Measurements from ENCODE around the gene SOD3. TPM values are rescaled to one million over a fixed set of nuclear protein-coding genes. Genes with fewer than 3 reads are reported as not detected.

The SOD3 gene
- total and polyA plus RNA-seq, 2 of the 8 experiments (the other 6 are each of a cell fraction or from before 2014, with no cell fraction given) = 4.9 TPM

DNA sequence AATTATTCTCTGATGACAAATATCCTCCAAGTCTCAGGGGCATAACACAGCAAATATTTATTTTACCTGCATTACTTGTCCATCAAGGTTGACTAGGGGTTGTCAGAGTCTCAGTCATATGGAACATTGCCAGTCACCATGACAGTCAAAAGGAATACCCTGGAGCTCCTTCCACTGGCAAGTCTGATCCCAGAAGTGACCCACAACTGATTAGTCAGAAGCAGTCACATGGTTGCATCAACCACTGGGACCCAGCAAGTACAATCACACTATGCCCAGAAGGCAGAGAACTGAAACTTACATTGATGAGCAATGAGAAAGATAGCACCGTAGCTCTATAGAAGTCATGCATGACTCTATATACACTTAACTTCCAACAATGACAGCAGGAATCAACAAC, 41.9 kb upstream of the SOD3 start:
- 100% methylated on average over 1 of the region's 1 CpG; no CpG with 5 or more reads in 1 of the 2 experiments for WGBS, 2 experiments (ENCODE audit: extremely low coverage in 1 of 2, insufficient coverage in 1 of 2, insufficient read length in 1 of 2, insufficient replicate concordance in 2 of 2, low coverage in 1 of 2, low lambda C conversion rate in 2 of 2, missing lambda C conversion rate in 1 of 2)
- H3K4me3 ChIP-seq (ENCODE audit: extremely low read depth in 1 of 4, insufficient read depth in 2 of 4, low read depth in 3 of 4, low read length in 4 of 4) = no peak overlapping the region
- no peak overlapping the region for H3K14ac ChIP-seq (ENCODE audit: insufficient read length)
- no peak overlapping the region for H3K9ac ChIP-seq (replicated peaks in 1 of 4; ENCODE audit: extremely low read depth in 1 of 4, low read depth in 3 of 4, low read length in 3 of 4)
- H4K20me1 ChIP-seq (replicated peaks in 1 of 2; ENCODE audit: control insufficient read depth in 1 of 2, insufficient read depth in 2 of 2, low read length in 2 of 2) = no peaks in the 10 kb centered on the region
- no peak overlapping the region for H4K5ac ChIP-seq (ENCODE audit: insufficient read length, low read depth, low read length)
- ChIA-PET POLR2A (ENCODE audit: partially characterized antibody) (no interaction called here), CTCF (ENCODE audit: partially characterized antibody) (interaction anchor here (0.6 to 1.6 kb wide), 5 partner anchors 18 to 226 kb away, joined by 3 to 4 read pairs (median 3); no protein-coding TSS in a partner anchor)
- H3K36me3 ChIP-seq (ENCODE audit: control insufficient read depth in 2 of 4, insufficient read depth in 4 of 4, low read length in 3 of 4) = no peaks in the 10 kb centered on the region
- no peak for DNase-seq (ENCODE audit: low read depth in 1 of 2, low spot score in 2 of 2)
- FAIRE-seq = peak; percentile 13
- no peaks in the 10 kb centered on the region for H3K9me3 ChIP-seq (ENCODE audit: insufficient read depth in 2 of 2, low read depth in 1 of 2, low read length in 1 of 2)
- no peaks in the 10 kb centered on the region for H3K79me2 ChIP-seq (ENCODE audit: control insufficient read depth in 1 of 2, insufficient read depth in 2 of 2, low read length in 2 of 2)
- no peaks in the 10 kb centered on the region for H3K4me1 ChIP-seq (replicated peaks in 1 of 4; ENCODE audit: control insufficient read depth in 3 of 4, insufficient read depth in 4 of 4, low read length in 3 of 4)
- H3K56ac ChIP-seq (replicated peaks; ENCODE audit: insufficient read length, low read depth, low read length) = no peak overlapping the region
- H2BK20ac ChIP-seq (ENCODE audit: low read length) = no peak overlapping the region
- no peak overlapping the region for H2BK12ac ChIP-seq (ENCODE audit: low read depth, low read length)
- H2BK5ac ChIP-seq (ENCODE audit: low read depth, low read length) = no peak overlapping the region
- H3K79me1 ChIP-seq (ENCODE audit: low read depth, low read length) = no peaks in the 10 kb centered on the region
- H4K8ac ChIP-seq (ENCODE audit: extremely low read depth, insufficient read depth, low read length) = no peak overlapping the region
- no peak overlapping the region for H2BK15ac ChIP-seq (ENCODE audit: low read length)
- H2AFZ ChIP-seq (ENCODE audit: low read length) = no peak overlapping the region
- no peaks in the 10 kb centered on the region for H3K23me2 ChIP-seq (ENCODE audit: low read depth, low read length)
- no peak overlapping the region for H3K4ac ChIP-seq (replicated peaks; ENCODE audit: insufficient read length, low read depth, low read length)
- H3K27ac ChIP-seq (ENCODE audit: low read depth, low read length) = no peak overlapping the region
- H4K91ac ChIP-seq (replicated peaks; ENCODE audit: insufficient read length, low read length) = no peak overlapping the region
- H3K23ac ChIP-seq (ENCODE audit: insufficient read length) = no peak overlapping the region
- no peak overlapping the region for H3K4me2 ChIP-seq (ENCODE audit: insufficient read depth in 1 of 2, low read depth in 2 of 2, low read length in 2 of 2)
- H2BK120ac ChIP-seq (replicated peaks; ENCODE audit: low read depth, low read length) = no peak overlapping the region
- no peak overlapping the region for H2AK5ac ChIP-seq (ENCODE audit: low read depth, low read length)
- no peaks in the 10 kb centered on the region for H3K27me3 ChIP-seq (replicated peaks in 1 of 4; ENCODE audit: control insufficient read depth in 3 of 4, extremely low read depth in 1 of 4, insufficient read depth in 3 of 4, low read length in 3 of 4)
- no peak overlapping the region for H3K18ac ChIP-seq (ENCODE audit: extremely low read depth, low read length)
- TF ChIP-seq CTBP2 (IDR thresholded peaks at IDR 0.05; ENCODE audit: borderline replicate concordance, insufficient read depth, insufficient read length, low read length) (no peak), TEAD4 (IDR thresholded peaks at IDR 0.05; ENCODE audit: low read depth, low read length) (no peak), POU5F1 (IDR thresholded peaks at IDR 0.05; ENCODE audit: low read depth, low read length) (no peak), ZNF274 (IDR thresholded peaks at IDR 0.05; ENCODE audit: borderline replicate concordance, extremely low read depth, low read length) (no peak), SRF (IDR thresholded peaks at IDR 0.05; ENCODE audit: low read depth, low read length) (no peak), RFX5 (IDR thresholded peaks at IDR 0.05; ENCODE audit: borderline replicate concordance, low read depth, low read length) (no peak), RBBP5 (IDR thresholded peaks at IDR 0.05; ENCODE audit: borderline replicate concordance, low read depth, low read length) (no peak), SP4 (IDR thresholded peaks at IDR 0.05; ENCODE audit: low read length) (no peak), SIX5 (IDR thresholded peaks at IDR 0.05; ENCODE audit: low read depth, low read length) (no peak), POLR2A (IDR thresholded peaks at IDR 0.05; ENCODE audit: control extremely low read depth in 1 of 2, low read depth in 2 of 2, low read length in 2 of 2) (no peak), BRCA1 (IDR thresholded peaks at IDR 0.05; ENCODE audit: low read depth, low read length) (no peak), CBX5 (IDR thresholded peaks at IDR 0.05; ENCODE audit: low read depth, low read length) (no peak), TBP (IDR thresholded peaks at IDR 0.05; ENCODE audit: low read depth, low read length) (no peak)
- TF ChIP-seq, protein P1, sequence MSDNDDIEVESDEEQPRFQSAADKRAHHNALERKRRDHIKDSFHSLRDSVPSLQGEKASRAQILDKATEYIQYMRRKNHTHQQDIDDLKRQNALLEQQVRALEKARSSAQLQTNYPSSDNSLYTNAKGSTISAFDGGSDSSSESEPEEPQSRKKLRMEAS (IDR thresholded peaks at IDR 0.05) = no peak
- TF ChIP-seq, protein P2, sequence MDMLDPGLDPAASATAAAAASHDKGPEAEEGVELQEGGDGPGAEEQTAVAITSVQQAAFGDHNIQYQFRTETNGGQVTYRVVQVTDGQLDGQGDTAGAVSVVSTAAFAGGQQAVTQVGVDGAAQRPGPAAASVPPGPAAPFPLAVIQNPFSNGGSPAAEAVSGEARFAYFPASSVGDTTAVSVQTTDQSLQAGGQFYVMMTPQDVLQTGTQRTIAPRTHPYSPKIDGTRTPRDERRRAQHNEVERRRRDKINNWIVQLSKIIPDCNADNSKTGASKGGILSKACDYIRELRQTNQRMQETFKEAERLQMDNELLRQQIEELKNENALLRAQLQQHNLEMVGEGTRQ (IDR thresholded peaks at IDR 0.05; ENCODE audit: low read length) = no peak
